Ishikawa (cell line): ENCODE results near the gene DHX40.

Source experiments
- CEBPB ChIP-seq: IDR thresholded peaks from 2 replicates; pipeline ENCODE4 v1.6.1; 2012
- CREB1 ChIP-seq: IDR thresholded peaks from 2 replicates; pipeline ENCODE4 v1.6.1; 2012; ENCODE audit warnings: low read depth
- FOXM1 ChIP-seq: IDR thresholded peaks from 2 replicates; pipeline ENCODE4 v1.6.1; 2012; ENCODE audit warnings: low read depth, borderline replicate concordance
- MAX ChIP-seq: IDR thresholded peaks from 2 replicates; pipeline ENCODE4 v1.6.1; 2012
- RAD21 ChIP-seq: IDR thresholded peaks from 2 replicates; pipeline ENCODE4 v1.6.1; 2012; ENCODE audit warnings: low read depth
- REST ChIP-seq: IDR thresholded peaks from 2 replicates; pipeline ENCODE4 v1.6.1; 2012; ENCODE audit warnings: low read depth, mild to moderate bottlenecking
- TAF1 ChIP-seq: IDR thresholded peaks from 2 replicates; pipeline ENCODE4 v1.6.1; 2012; ENCODE audit warnings: low read depth, mild to moderate bottlenecking
- TCF12 ChIP-seq: IDR thresholded peaks from 2 replicates; pipeline ENCODE4 v1.6.1; 2012; ENCODE audit warnings: low read depth
- ZBTB7A ChIP-seq: IDR thresholded peaks from 2 replicates; pipeline ENCODE4 v1.6.1; 2012; ENCODE audit warnings: low read depth

GRCh38 chr17:59633658-59634359, 68.4 kb downstream of the DHX40 start:
- no peak for TF ChIP-seq CEBPB
- no peak for TF ChIP-seq RAD21
- no peak for TF ChIP-seq CREB1
- no peak for TF ChIP-seq TCF12
- no peak for TF ChIP-seq ZBTB7A
- TF ChIP-seq REST, result no peak
- TF ChIP-seq FOXM1, result no peak
- TF ChIP-seq MAX, result no peak
- no peak for TF ChIP-seq TAF1
